ENCODE results near the gene LIMCH1. TPM values are rescaled to one million over a fixed set of nuclear protein-coding genes. Genes with fewer than 3 reads are reported as not detected.

LIMCH1 gene
- total and polyA plus RNA-seq, 7 experiments from 2014 or later = 0.05 to 1.2 TPM; not detected in 5

GRCh38 chr4:41632481-41633073 is 94.6 kb downstream of the LIMCH1 start:
- H3K4me1 Mint-ChIP-seq = no peaks in the 10 kb centered on the region
- no peak overlapping the region for H3K4me3 Mint-ChIP-seq
- H3K9me3 Mint-ChIP-seq = peaks cover 0 to 2% (median 0%) of the 10 kb centered on the region in 11 donors
- H3K36me3 ChIP-seq (ENCODE audit: control insufficient read depth in 2 of 3, insufficient read depth in 3 of 3, low read length in 3 of 3) = no peaks in the 10 kb centered on the region
- DNase-seq (no peak), ATAC-seq (no peak)
- no peaks in the 10 kb centered on the region for H3K36me3 Mint-ChIP-seq
- H3K4me3 ChIP-seq (ENCODE audit: low read length) = no peak overlapping the region
- ChIA-PET POLR2A (no interaction called here), CTCF (no interaction called here)
- no peaks in the 10 kb centered on the region for H3K9me3 ChIP-seq (ENCODE audit: control insufficient read depth in 2 of 3, low read length in 3 of 3)
- intact Hi-C loops (cut with micrococcal nuclease) = no loop called here
- no peaks in the 10 kb centered on the region for H3K4me1 ChIP-seq (ENCODE audit: control insufficient read depth in 2 of 2, insufficient read depth in 2 of 2, low read length in 2 of 2)
- peaks cover 0 to 5% (median under 1%) of the 10 kb centered on the region in 5 donors for H3K27me3 Mint-ChIP-seq
- H3K27me3 ChIP-seq (ENCODE audit: control insufficient read depth in 2 of 2, insufficient read depth in 2 of 2, low read length in 2 of 2) = no peaks in the 10 kb centered on the region
- no peak overlapping the region for H3K27ac ChIP-seq (ENCODE audit: low read depth, low read length)
- H3K27ac Mint-ChIP-seq = no peak overlapping the region

GRCh38 chr4:41633321-41633720 is 95.4 kb downstream of the LIMCH1 start:
- ATAC-seq (no peak), DNase-seq (no peak)
- H3K27ac Mint-ChIP-seq = no peak overlapping the region
- H3K4me1 Mint-ChIP-seq = no peaks in the 10 kb centered on the region
- no peaks in the 10 kb centered on the region for H3K36me3 Mint-ChIP-seq
- no peaks in the 10 kb centered on the region for H3K36me3 ChIP-seq (ENCODE audit: control insufficient read depth in 2 of 3, insufficient read depth in 3 of 3, low read length in 3 of 3)
- no peaks in the 10 kb centered on the region for H3K27me3 ChIP-seq (ENCODE audit: control insufficient read depth in 2 of 2, insufficient read depth in 2 of 2, low read length in 2 of 2)
- peaks cover 0 to 2% (median 0%) of the 10 kb centered on the region in 11 donors for H3K9me3 Mint-ChIP-seq
- no peak overlapping the region for H3K4me3 ChIP-seq (ENCODE audit: low read length)
- no peak overlapping the region for H3K27ac ChIP-seq (ENCODE audit: low read depth, low read length)
- no peaks in the 10 kb centered on the region for H3K9me3 ChIP-seq (ENCODE audit: control insufficient read depth in 2 of 3, low read length in 3 of 3)
- H3K27me3 Mint-ChIP-seq = peaks cover 0 to 12% (median 3%) of the 10 kb centered on the region in 5 donors
- no peak overlapping the region for H3K4me3 Mint-ChIP-seq
- intact Hi-C loops (cut with micrococcal nuclease) = no loop called here
- CTCF ChIA-PET = no interaction called here
- no peaks in the 10 kb centered on the region for H3K4me1 ChIP-seq (ENCODE audit: control insufficient read depth in 2 of 2, insufficient read depth in 2 of 2, low read length in 2 of 2)
- POLR2A ChIA-PET = no interaction called here

GRCh38 chr4:41635441-41635840 is 97.5 kb downstream of the LIMCH1 start:
- DNase-seq = no peak
- POLR2A ChIA-PET = no interaction called here
- no peak for ATAC-seq
- Mint-ChIP-seq H3K4me3 (no peak overlapping the region), H3K27me3 (peaks cover 3 to 19% (median 5%) of the 10 kb centered on the region in 5 donors), H3K36me3 (no peaks in the 10 kb centered on the region), H3K27ac (no peak overlapping the region), H3K4me1 (no peaks in the 10 kb centered on the region), H3K9me3 (peaks cover 0 to 2% (median 0%) of the 10 kb centered on the region in 11 donors)
- Histone ChIP-seq H3K4me1 (ENCODE audit: control insufficient read depth in 2 of 2, insufficient read depth in 2 of 2, low read length in 2 of 2) (no peaks in the 10 kb centered on the region), H3K27me3 (ENCODE audit: control insufficient read depth in 2 of 2, insufficient read depth in 2 of 2, low read length in 2 of 2) (no peaks in the 10 kb centered on the region), H3K9me3 (ENCODE audit: control insufficient read depth in 2 of 3, low read length in 3 of 3) (no peaks in the 10 kb centered on the region), H3K36me3 (ENCODE audit: control insufficient read depth in 2 of 3, insufficient read depth in 3 of 3, low read length in 3 of 3) (no peaks in the 10 kb centered on the region), H3K27ac (ENCODE audit: low read depth, low read length) (no peak overlapping the region), H3K4me3 (ENCODE audit: low read length) (no peak overlapping the region)
- CTCF ChIA-PET = no interaction called here
- intact Hi-C loops (cut with micrococcal nuclease) = no loop called here

GRCh38 chr4:41638203-41638602 is 100.2 kb downstream of the LIMCH1 start:
- H3K9me3 Mint-ChIP-seq = peaks cover 0 to 6% (median 0%) of the 10 kb centered on the region in 11 donors
- intact Hi-C loops (cut with micrococcal nuclease) = no loop called here
- ChIA-PET POLR2A (no interaction called here), CTCF (no interaction called here)
- Histone ChIP-seq H3K27me3 (ENCODE audit: control insufficient read depth in 2 of 2, insufficient read depth in 2 of 2, low read length in 2 of 2) (no peaks in the 10 kb centered on the region), H3K4me3 (ENCODE audit: low read length) (no peak overlapping the region), H3K36me3 (ENCODE audit: control insufficient read depth in 2 of 3, insufficient read depth in 3 of 3, low read length in 3 of 3) (no peaks in the 10 kb centered on the region), H3K4me1 (ENCODE audit: control insufficient read depth in 2 of 2, insufficient read depth in 2 of 2, low read length in 2 of 2) (no peaks in the 10 kb centered on the region), H3K27ac (ENCODE audit: low read depth, low read length) (no peak overlapping the region), H3K9me3 (ENCODE audit: control insufficient read depth in 2 of 3, low read length in 3 of 3) (no peaks in the 10 kb centered on the region)
- H3K4me1 Mint-ChIP-seq = no peaks in the 10 kb centered on the region
- peaks cover 9 to 25% (median 13%) of the 10 kb centered on the region in 5 donors for H3K27me3 Mint-ChIP-seq
- DNase-seq (no peak), ATAC-seq (no peak)
- H3K36me3 Mint-ChIP-seq = no peaks in the 10 kb centered on the region
- no peak overlapping the region for H3K27ac Mint-ChIP-seq
- no peak overlapping the region for H3K4me3 Mint-ChIP-seq

- H3K4me1 Mint-ChIP-seq = no peaks in the 10 kb centered on the region
- Histone ChIP-seq H3K4me3 (ENCODE audit: low read length) (no peak overlapping the region), H3K9me3 (ENCODE audit: control insufficient read depth in 2 of 3, low read length in 3 of 3) (no peaks in the 10 kb centered on the region), H3K27ac (ENCODE audit: low read depth, low read length) (no peak overlapping the region), H3K36me3 (ENCODE audit: control insufficient read depth in 2 of 3, insufficient read depth in 3 of 3, low read length in 3 of 3) (no peaks in the 10 kb centered on the region), H3K4me1 (ENCODE audit: control insufficient read depth in 2 of 2, insufficient read depth in 2 of 2, low read length in 2 of 2) (no peaks in the 10 kb centered on the region), H3K27me3 (ENCODE audit: control insufficient read depth in 2 of 2, insufficient read depth in 2 of 2, low read length in 2 of 2) (no peaks in the 10 kb centered on the region)
- ChIA-PET POLR2A (no interaction called here), CTCF (no interaction called here)
- no peaks in the 10 kb centered on the region for H3K36me3 Mint-ChIP-seq
- no peak overlapping the region for H3K27ac Mint-ChIP-seq
- peaks cover 11 to 32% (median 15%) of the 10 kb centered on the region in 5 donors for H3K27me3 Mint-ChIP-seq
- H3K9me3 Mint-ChIP-seq = peaks cover 0 to 6% (median 0%) of the 10 kb centered on the region in 11 donors
- ATAC-seq (no peak), DNase-seq (no peak)
- intact Hi-C loops (cut with micrococcal nuclease) = no loop called here
- H3K4me3 Mint-ChIP-seq = no peak overlapping the region
Measured at GRCh38 chr4:41638866-41639265, 100.9 kb downstream of the LIMCH1 start.

- intact Hi-C loops (cut with micrococcal nuclease) = no loop called here
- ChIA-PET CTCF (no interaction called here), POLR2A (no interaction called here)
- Histone ChIP-seq H3K4me1 (ENCODE audit: control insufficient read depth in 2 of 2, insufficient read depth in 2 of 2, low read length in 2 of 2) (no peaks in the 10 kb centered on the region), H3K4me3 (ENCODE audit: low read length) (no peak overlapping the region), H3K27ac (ENCODE audit: low read depth, low read length) (no peak overlapping the region), H3K9me3 (ENCODE audit: control insufficient read depth in 2 of 3, low read length in 3 of 3) (no peaks in the 10 kb centered on the region), H3K36me3 (ENCODE audit: control insufficient read depth in 2 of 3, insufficient read depth in 3 of 3, low read length in 3 of 3) (no peaks in the 10 kb centered on the region), H3K27me3 (ENCODE audit: control insufficient read depth in 2 of 2, insufficient read depth in 2 of 2, low read length in 2 of 2) (no peaks in the 10 kb centered on the region)
- ATAC-seq (no peak), DNase-seq (no peak)
- Mint-ChIP-seq H3K4me1 (no peaks in the 10 kb centered on the region), H3K27me3 (peaks cover 13 to 34% (median 19%) of the 10 kb centered on the region in 5 donors), H3K36me3 (no peaks in the 10 kb centered on the region), H3K9me3 (peaks cover 0 to 6% (median 0%) of the 10 kb centered on the region in 11 donors), H3K27ac (no peak overlapping the region), H3K4me3 (no peak overlapping the region)
Measured at GRCh38 chr4:41639291-41639690, 101.3 kb downstream of the LIMCH1 start.

- intact Hi-C loops (cut with micrococcal nuclease) = no loop called here
- Mint-ChIP-seq H3K4me1 (peaks cover 0 to under 1% (median 0%) of the 10 kb centered on the region in 7 donors), H3K27ac (no peak overlapping the region), H3K36me3 (no peaks in the 10 kb centered on the region), H3K9me3 (peaks cover 0 to 6% (median 0%) of the 10 kb centered on the region in 11 donors), H3K27me3 (peaks cover 27 to 47% (median 32%) of the 10 kb centered on the region in 5 donors), H3K4me3 (no peak overlapping the region)
- no peaks in the 10 kb centered on the region for H3K36me3 ChIP-seq (ENCODE audit: control insufficient read depth in 2 of 3, insufficient read depth in 3 of 3, low read length in 3 of 3)
- CTCF ChIA-PET = no interaction called here
- H3K27me3 ChIP-seq (ENCODE audit: control insufficient read depth in 2 of 2, insufficient read depth in 2 of 2, low read length in 2 of 2) = no peaks in the 10 kb centered on the region
- DNase-seq (no peak), ATAC-seq (no peak)
- H3K27ac ChIP-seq (ENCODE audit: low read depth, low read length) = no peak overlapping the region
- POLR2A ChIA-PET = no interaction called here
- no peak overlapping the region for H3K4me3 ChIP-seq (ENCODE audit: low read length)
- no peaks in the 10 kb centered on the region for H3K9me3 ChIP-seq (ENCODE audit: control insufficient read depth in 2 of 3, low read length in 3 of 3)
- no peaks in the 10 kb centered on the region for H3K4me1 ChIP-seq (ENCODE audit: control insufficient read depth in 2 of 2, insufficient read depth in 2 of 2, low read length in 2 of 2)
Measured at GRCh38 chr4:41640906-41641305, 102.9 kb downstream of the LIMCH1 start.

Measured in naive thymus-derived CD4-positive, alpha-beta T cell (primary cell).